Stimulated activated naive CD8-positive, alpha-beta T cell treated with anti-CD3 and anti-CD28 coated beads, Interleukin-15, amount 100 ng/mL, for 72 hours (primary cell): ENCODE results near the gene RAD51B.

Experiments
- ATAC-seq: fragments of 150-1000 bp; cut with Tn5 transposase; 2 replicates; pipeline ENCODE4 v1.10.0; 2021; ENCODE audit warnings: mild to moderate bottlenecking, moderate library complexity
- DNase-seq, 2 donors: peaks; one replicate each; pipeline ENCODE4 v3.0.0; 2021 to 2022
- H3K27ac Mint-ChIP-seq, 2 donors: one replicate each; pipeline ENCODE4 v1.8.0; 2022; ENCODE audit warnings: mild to moderate bottlenecking in 2 of 2, mixed read lengths in 2 of 2, moderate library complexity in 2 of 2
- H3K27me3 Mint-ChIP-seq: one replicate; pipeline ENCODE4 v1.8.0; 2022; ENCODE audit warnings: mixed read lengths
- H3K4me1 Mint-ChIP-seq: one replicate; pipeline ENCODE4 v1.8.0; 2022; ENCODE audit warnings: mild to moderate bottlenecking, mixed read lengths
- H3K4me3 Mint-ChIP-seq, 2 donors: one replicate each; pipeline ENCODE4 v1.8.0; 2022; ENCODE audit warnings: mild to moderate bottlenecking in 2 of 2, mixed read lengths in 2 of 2, moderate library complexity in 1 of 2
- H3K9me3 Mint-ChIP-seq, 2 donors: one replicate each; pipeline ENCODE4 v1.8.0; 2022; ENCODE audit warnings: mixed read lengths in 2 of 2

The RAD51B gene

DNA sequence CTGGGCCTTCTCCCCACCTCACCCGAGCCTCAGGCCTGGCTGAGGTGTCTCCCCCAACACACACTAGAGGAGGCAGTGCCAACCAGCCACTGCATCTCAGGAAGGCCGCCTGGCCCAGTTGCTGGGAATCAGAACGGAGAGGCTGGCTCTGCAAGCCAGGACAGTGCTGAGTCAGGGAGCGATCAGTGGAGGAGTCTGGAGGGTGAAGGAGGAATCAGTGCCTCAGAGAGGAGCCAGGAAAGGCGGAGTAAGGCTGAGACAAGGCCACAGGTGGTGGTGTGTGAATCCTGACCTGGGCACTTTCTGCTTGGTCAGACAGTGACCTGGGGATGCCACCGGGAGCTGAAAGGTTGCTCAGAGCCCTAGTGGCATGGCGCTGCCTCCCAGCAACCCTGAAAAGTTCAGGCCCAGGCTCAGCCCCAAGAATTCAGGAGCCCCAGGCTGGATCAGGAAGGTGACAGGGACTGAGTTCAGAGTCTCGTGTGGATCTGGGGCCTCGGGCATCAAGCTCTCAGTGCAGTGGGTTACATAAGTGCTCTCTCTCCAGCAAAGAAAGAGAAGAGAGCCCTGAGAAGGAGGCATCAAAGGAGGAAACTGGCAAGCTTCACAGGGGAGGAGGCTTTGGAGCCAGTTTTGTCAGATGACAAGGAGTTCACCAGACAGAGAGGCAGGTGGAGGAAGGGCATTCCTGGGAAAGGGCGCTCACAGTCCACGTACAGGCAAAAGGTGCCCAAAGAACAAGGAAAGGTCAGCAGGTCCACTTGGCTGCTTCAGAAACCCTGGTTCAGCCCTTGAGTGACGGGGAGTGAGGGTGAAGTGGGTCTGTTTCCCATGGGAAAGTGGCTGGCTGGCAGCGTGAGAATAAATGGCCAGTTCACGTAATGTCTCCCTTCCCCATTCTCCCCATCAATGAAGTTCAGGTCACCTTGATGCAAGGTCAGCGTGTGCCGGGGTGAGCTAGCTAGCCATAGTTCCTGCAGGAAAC, 885.4 kb downstream of the RAD51B start:
- H3K4me3 Mint-ChIP-seq: no peak overlapping the region
- H3K4me1 Mint-ChIP-seq: peaks cover 18% of the 10 kb centered on the region
- peak overlapping the region in 1 of 2 donors; percentile 16 for H3K27ac Mint-ChIP-seq
- no peaks in the 10 kb centered on the region for H3K27me3 Mint-ChIP-seq
- ATAC-seq (no peak), DNase-seq (no peak)
- peaks cover 0 to 8% of the 10 kb centered on the region in 2 donors for H3K9me3 Mint-ChIP-seq

DNA sequence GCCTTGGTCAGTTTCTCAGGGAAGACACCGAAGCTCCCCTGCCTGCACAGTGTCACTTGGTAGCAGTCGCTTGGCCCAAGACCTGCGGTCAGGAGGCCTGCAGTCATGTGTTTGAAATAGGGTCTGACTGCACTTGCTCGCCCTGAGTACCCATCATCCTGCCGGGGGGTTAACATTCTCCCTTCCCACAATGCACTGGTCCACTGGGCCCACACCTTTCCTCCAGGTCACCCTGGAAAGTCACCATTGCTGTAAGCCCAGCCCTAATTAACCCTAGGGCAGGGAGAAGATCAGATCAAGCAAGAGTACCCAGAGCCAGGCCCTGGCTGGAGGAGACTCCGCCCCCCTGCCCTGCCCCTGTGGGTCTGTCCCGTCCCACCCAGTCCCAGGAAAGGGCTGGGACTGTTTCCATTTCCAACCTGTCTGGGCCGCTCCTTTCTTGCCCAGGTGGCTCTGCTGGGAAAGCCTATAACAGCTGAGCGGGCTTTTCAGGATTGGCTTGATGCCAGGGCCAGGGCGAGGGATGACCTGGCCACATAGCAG, 886.2 kb downstream of the RAD51B start:
- ATAC-seq (no peak), DNase-seq (no peak)
- H3K27me3 Mint-ChIP-seq: no peaks in the 10 kb centered on the region
- H3K4me1 Mint-ChIP-seq: peaks cover 18% of the 10 kb centered on the region
- peaks cover 0 to 7% of the 10 kb centered on the region in 2 donors for H3K9me3 Mint-ChIP-seq
- no peak overlapping the region for H3K4me3 Mint-ChIP-seq
- no peak overlapping the region for H3K27ac Mint-ChIP-seq

DNA sequence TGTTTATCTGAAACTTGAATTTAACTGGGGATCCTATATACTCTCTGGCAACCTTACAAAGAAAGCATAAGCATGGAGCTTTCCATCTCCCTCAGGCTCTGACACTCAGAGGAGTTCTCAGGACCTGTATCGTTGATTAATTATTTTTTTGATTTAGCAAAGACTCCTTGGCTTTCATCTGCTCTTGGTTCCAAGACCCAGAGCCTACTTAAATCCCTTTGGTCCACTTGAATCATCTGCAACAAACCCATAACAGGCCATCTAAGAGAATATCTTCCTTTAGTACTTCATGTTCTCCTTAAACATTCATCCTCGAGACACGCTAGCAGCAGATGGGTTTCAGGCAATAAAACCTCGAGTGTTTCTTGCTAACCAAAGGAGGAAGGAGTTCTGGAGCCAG, 887.9 kb downstream of the RAD51B start:
- Mint-ChIP-seq H3K9me3 (no peaks in the 10 kb centered on the region), H3K4me1 (peaks cover 23% of the 10 kb centered on the region), H3K4me3 (no peak overlapping the region), H3K27me3 (no peaks in the 10 kb centered on the region), H3K27ac (no peak overlapping the region)
- no peak for DNase-seq
- ATAC-seq: no peak

DNA sequence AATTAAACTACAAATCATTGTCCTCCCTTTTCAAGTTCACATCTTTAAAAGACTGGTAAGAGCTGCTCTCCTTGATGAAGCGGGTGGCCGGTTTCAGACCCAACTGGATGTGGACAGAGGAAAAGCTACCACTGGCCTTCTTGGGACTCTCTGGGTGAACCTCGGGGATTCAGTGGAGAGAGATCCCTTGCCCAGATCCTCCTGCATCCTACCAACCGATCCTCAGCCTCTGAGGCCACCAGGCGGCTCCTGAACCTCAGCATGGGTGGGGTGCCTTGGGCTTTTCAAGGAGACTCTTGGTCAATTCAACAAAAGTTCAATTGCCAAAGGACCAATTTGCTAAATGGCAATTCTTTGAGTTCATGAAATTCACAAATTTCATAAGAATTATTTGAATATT, 888.8 kb downstream of the RAD51B start:
- ATAC-seq: no peak

DNA sequence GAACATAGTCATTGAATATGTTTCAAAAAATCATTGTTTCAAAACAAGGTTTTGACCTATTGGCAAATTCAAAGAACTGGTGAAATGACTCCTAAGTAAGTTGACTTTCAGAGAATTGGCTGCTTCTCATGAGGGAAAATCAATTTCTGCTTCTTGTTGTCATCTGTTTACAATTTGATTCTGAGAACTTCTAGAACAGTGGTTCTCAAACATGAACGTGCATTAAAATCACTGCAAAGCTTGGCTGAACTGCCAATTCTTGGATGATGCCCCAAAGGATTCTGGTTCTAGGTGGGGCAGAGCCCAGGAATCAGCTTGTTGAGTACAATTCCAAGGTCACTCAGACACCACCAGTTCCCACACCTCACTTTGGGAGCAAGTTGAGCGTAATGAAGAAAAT, 889.4 kb downstream of the RAD51B start:
- no peaks in the 10 kb centered on the region for H3K27me3 Mint-ChIP-seq
- H3K4me3 Mint-ChIP-seq: no peak overlapping the region
- no peaks in the 10 kb centered on the region for H3K9me3 Mint-ChIP-seq
- no peak for ATAC-seq
- H3K27ac Mint-ChIP-seq: no peak overlapping the region
- DNase-seq: no peak
- H3K4me1 Mint-ChIP-seq: peaks cover 26% of the 10 kb centered on the region

More for the DNA sequence above, 888.8 kb downstream of the RAD51B start:
- Mint-ChIP-seq H3K9me3 (no peaks in the 10 kb centered on the region), H3K4me3 (no peak overlapping the region), H3K27me3 (no peaks in the 10 kb centered on the region), H3K27ac (no peak overlapping the region), H3K4me1 (peaks cover 23% of the 10 kb centered on the region)
- no peak for DNase-seq

DNA sequence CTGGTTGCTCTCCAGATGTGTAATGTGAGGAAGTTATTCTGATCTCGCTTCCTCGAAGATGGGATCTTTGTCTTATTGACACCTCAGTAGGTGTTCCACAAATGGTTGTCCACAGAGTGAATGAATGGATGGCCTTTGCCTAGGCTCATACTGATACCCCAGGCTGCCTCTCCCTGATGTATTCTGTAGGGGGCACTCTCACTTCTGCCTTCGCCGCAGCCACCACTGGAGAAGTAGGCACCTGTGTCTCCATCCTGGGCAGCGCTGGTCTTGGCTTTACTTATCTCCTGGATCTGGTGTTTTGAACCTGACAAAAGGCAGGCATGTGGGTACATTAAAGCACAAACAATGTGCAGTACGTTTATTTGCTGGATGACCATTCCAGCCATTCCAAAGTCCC, 891.2 kb downstream of the RAD51B start:
- H3K4me1 Mint-ChIP-seq: peaks cover 40% of the 10 kb centered on the region
- DNase-seq (no peak), ATAC-seq (no peak)

GRCh38 chr14:68711561-68712309, 892.2 kb downstream of the RAD51B start:
- H3K4me1 Mint-ChIP-seq: peaks cover 49% of the 10 kb centered on the region
- no peaks in the 10 kb centered on the region for H3K27me3 Mint-ChIP-seq
- ATAC-seq (peak; percentile 45), DNase-seq (no peak)
- H3K9me3 Mint-ChIP-seq: no peaks in the 10 kb centered on the region
- peak overlapping the region in 1 of 2 donors; percentile 20 for H3K27ac Mint-ChIP-seq
- no peak overlapping the region for H3K4me3 Mint-ChIP-seq

More for the DNA sequence above, 891.2 kb downstream of the RAD51B start:
- Mint-ChIP-seq H3K27me3 (no peaks in the 10 kb centered on the region), H3K27ac (no peak overlapping the region), H3K9me3 (no peaks in the 10 kb centered on the region), H3K4me3 (no peak overlapping the region)

- DNase-seq (no peak), ATAC-seq (no peak)
- Mint-ChIP-seq H3K4me3 (no peak overlapping the region), H3K9me3 (no peaks in the 10 kb centered on the region), H3K27ac (peak overlapping the region in 1 of 2 donors; percentile 32), H3K27me3 (no peaks in the 10 kb centered on the region), H3K4me1 (peaks cover 49% of the 10 kb centered on the region)
Observed at GRCh38 chr14:68712703-68713370, 893.3 kb downstream of the RAD51B start.

DNA sequence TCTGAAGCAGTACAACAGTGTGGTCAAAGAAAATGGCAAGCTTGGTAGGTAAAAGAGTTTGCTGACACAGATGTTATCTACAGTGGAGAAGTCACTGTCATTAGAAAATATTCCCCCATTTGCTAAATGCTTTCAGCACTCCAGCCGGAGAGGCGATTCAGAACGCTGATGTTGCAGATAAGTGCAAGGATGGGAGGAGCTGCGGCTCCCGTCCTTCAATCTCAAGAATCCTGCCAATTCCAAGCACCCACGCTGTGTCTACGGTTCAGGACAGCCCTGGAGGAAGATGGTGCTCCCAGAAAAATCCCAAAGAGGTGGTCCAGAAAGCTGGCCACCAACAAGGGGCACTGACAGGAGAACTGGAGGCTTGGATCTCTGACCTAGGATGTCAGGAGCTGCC, 894.2 kb downstream of the RAD51B start:
- Mint-ChIP-seq H3K27me3 (no peaks in the 10 kb centered on the region), H3K27ac (no peak overlapping the region), H3K4me3 (no peak overlapping the region), H3K9me3 (no peaks in the 10 kb centered on the region), H3K4me1 (peaks cover 57% of the 10 kb centered on the region)
- ATAC-seq: no peak
- no peak for DNase-seq

GRCh38 chr14:68714991-68715924, 895.7 kb downstream of the RAD51B start:
- no peaks in the 10 kb centered on the region for H3K9me3 Mint-ChIP-seq
- H3K27ac Mint-ChIP-seq: no peak overlapping the region

GRCh38 chr14:68716698-68717097, 897.1 kb downstream of the RAD51B start:
- H3K9me3 Mint-ChIP-seq: no peaks in the 10 kb centered on the region
- DNase-seq: no peak
- H3K4me3 Mint-ChIP-seq: no peak overlapping the region
- H3K27ac Mint-ChIP-seq: no peak overlapping the region
- H3K27me3 Mint-ChIP-seq: no peaks in the 10 kb centered on the region
- ATAC-seq: no peak
- H3K4me1 Mint-ChIP-seq: peaks cover 71% of the 10 kb centered on the region

More at GRCh38 chr14:68714991-68715924, 895.7 kb downstream of the RAD51B start:
- DNase-seq: no peak
- H3K4me3 Mint-ChIP-seq: no peak overlapping the region
- peaks cover 70% of the 10 kb centered on the region for H3K4me1 Mint-ChIP-seq
- H3K27me3 Mint-ChIP-seq: no peaks in the 10 kb centered on the region
- ATAC-seq: peak; percentile 67

DNA sequence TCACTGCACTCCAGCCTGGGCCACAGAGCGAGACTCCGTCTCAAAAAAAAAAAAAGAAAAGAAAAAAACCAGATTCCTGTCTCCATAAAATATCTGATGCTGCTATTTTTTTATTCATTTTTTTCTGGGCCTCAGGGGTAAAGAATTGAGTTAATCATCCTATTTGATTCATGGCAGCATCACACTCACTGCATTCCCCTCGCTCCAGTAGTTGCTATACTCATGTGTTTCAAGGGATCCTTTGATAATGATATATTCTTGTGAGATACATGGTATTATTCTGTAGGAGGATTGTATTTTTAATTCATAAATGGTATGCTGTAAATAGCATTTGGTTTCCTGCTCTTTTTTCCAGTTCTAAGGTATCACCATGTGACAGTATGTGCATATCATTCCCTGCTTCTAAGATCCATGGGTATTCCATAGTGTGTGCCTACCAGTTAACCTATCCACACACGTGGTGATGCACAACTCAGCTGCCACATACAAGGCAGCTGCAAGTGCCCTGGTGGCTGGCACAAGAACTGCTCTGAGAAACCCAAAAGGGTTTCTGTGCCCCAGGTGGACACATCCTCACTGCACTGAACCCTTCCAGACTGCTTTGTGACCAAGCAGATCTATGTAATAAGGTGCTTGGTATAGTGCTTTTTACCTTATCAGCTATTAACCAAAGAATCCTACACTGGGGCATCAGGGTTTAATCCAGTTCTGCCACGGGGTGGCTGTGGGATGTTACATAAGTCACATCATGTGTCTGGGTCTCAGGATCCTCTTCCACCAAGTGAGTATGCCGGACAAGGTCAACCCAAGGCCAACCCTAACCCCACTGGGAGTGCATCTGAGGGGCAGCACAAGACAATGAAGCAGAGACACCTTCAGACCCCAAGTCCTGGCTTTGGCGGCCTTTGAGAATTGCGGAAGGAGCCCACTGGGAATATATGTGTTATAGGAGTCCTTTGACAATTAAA, 898.7 kb downstream of the RAD51B start:
- H3K27ac Mint-ChIP-seq: no peak overlapping the region
- H3K9me3 Mint-ChIP-seq: no peaks in the 10 kb centered on the region
- ATAC-seq: peak; percentile 62
- no peak overlapping the region for H3K4me3 Mint-ChIP-seq
- H3K27me3 Mint-ChIP-seq: no peaks in the 10 kb centered on the region
- peaks cover 55% of the 10 kb centered on the region for H3K4me1 Mint-ChIP-seq
- no peak for DNase-seq

DNA sequence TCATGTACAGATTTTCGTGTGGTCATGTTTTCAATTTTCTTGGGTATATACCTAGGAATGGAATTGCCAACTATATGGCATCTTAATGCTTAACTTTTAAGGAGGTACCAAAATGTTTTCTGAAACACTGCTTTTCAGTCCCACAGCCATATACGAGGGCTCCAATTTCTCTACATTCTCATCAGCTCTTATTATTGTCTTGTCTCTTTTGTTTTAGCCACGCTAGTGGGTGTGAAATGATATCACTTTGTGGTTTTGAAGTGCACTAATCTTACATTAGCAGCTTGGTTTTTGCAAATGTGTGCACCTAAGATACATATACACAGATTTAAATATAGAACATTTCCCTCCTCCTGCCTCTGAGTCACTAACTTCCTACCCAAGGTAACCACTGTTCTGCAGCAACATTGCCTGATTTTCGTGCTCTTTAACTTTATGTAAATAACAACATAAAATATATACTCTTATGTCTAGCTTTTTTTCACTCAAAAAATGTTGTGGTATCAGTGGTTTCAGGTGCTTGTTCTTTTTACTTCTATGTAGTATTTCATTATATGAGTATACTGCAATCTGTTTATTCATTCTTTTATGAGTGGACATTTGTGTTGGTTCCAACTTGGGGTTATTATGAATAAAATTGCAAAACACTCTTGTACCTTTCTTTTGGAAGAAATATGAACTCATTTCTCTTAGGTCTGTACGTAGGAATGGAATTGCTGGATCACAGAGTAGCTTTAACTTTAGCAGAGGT, 900.2 kb downstream of the RAD51B start:
- Mint-ChIP-seq H3K9me3 (no peaks in the 10 kb centered on the region), H3K4me3 (peak overlapping the region in 1 of 2 donors; percentile 1), H3K27ac (no peak overlapping the region), H3K27me3 (no peaks in the 10 kb centered on the region), H3K4me1 (peaks cover 46% of the 10 kb centered on the region)
- DNase-seq (no peak), ATAC-seq (peak; percentile 82)
